Liver (tissue), 9 donors: ENCODE data around the gene KRT37. TPM values are rescaled to one million over a fixed set of nuclear protein-coding genes. Genes with fewer than 3 reads are reported as not detected.

Source experiments
- DNase-seq: peaks from one replicate; pipeline ENCODE4 v3.0.0-alpha.2; 2017; ENCODE audit warnings: low spot score
- H3K27ac ChIP-seq, 2 donors: one replicate each; pipeline ENCODE4 v1.7.0; 2013; ENCODE audit warnings: inconsistent platforms in 2 of 2, low read length in 2 of 2, control low read depth in 1 of 2, low read depth in 1 of 2, mild to moderate bottlenecking in 1 of 2
- H3K27me3 ChIP-seq, 4 donors: one replicate each; pipeline versions ENCODE4 v1.6.1 to v1.7.0; 2013; ENCODE audit warnings: low read length in 3 of 4, inconsistent platforms in 1 of 4, mild to moderate bottlenecking in 1 of 4, moderate library complexity in 1 of 4; ENCODE audit not compliant: control insufficient read depth in 4 of 4, insufficient read depth in 4 of 4
- H3K36me3 ChIP-seq, 4 donors: one replicate each; pipeline versions ENCODE4 v1.6.1 to v1.7.0; 2013; ENCODE audit warnings: low read length in 3 of 4, mild to moderate bottlenecking in 3 of 4, low read depth in 1 of 4, moderate library complexity in 1 of 4; ENCODE audit not compliant: control insufficient read depth in 4 of 4, insufficient read depth in 3 of 4
- H3K4me1 ChIP-seq, 4 donors: one replicate each; pipeline versions ENCODE4 v1.6.1 to v1.7.0; 2013; ENCODE audit warnings: low read length in 3 of 4, mild to moderate bottlenecking in 3 of 4, moderate library complexity in 1 of 4; ENCODE audit not compliant: control insufficient read depth in 4 of 4, insufficient read depth in 4 of 4
- H3K4me3 ChIP-seq, 3 donors: one replicate each; pipeline versions ENCODE4 v1.6.1 to v1.7.0; 2013; ENCODE audit warnings: low read length in 3 of 3, control low read depth in 1 of 3, low read depth in 1 of 3, mild to moderate bottlenecking in 1 of 3
- H3K9ac ChIP-seq, 2 donors: one replicate each; pipeline ENCODE4 v1.7.0; 2013; ENCODE audit warnings: low read length in 2 of 2, mild to moderate bottlenecking in 2 of 2, moderate library complexity in 2 of 2, control low read depth in 1 of 2, low read depth in 1 of 2
- H3K9me3 ChIP-seq, 4 donors: one replicate each; pipeline versions ENCODE4 v1.6.1 to v1.7.0; 2013; ENCODE audit warnings: low read length in 3 of 4; ENCODE audit not compliant: control insufficient read depth in 4 of 4
- EGR1 ChIP-seq, 2 donors: IDR thresholded peaks; 2 replicates each; pipeline ENCODE4 v1.6.1; 2016 to 2018; ENCODE audit warnings: antibody characterized with exemption in 2 of 2, low read depth in 2 of 2
- FOXA1 ChIP-seq: IDR thresholded peaks from 2 replicates; pipeline ENCODE4 v1.6.1; 2016; ENCODE audit warnings: antibody characterized with exemption
- FOXA2 ChIP-seq: IDR thresholded peaks from 2 replicates; pipeline ENCODE4 v1.6.1; 2016; ENCODE audit warnings: antibody characterized with exemption
- GABPA ChIP-seq, 2 donors: IDR thresholded peaks in 1 of 2; conservative IDR thresholded peaks in 1 of 2; 2 replicates each; pipeline ENCODE4 v1.6.1; 2016; ENCODE audit warnings: antibody characterized with exemption in 2 of 2, mild to moderate bottlenecking in 1 of 2, moderate library complexity in 1 of 2
- HNF4G ChIP-seq: IDR thresholded peaks from 2 replicates; pipeline ENCODE4 v1.6.1; 2016; ENCODE audit warnings: antibody characterized with exemption
- JUND ChIP-seq, 2 donors: IDR thresholded peaks; 2 replicates each; pipeline ENCODE4 v1.6.1; 2016; ENCODE audit warnings: antibody characterized with exemption in 2 of 2
- NR2F2 ChIP-seq: IDR thresholded peaks from 2 replicates; pipeline ENCODE4 v1.6.1; 2016; ENCODE audit warnings: antibody characterized with exemption
- RAD21 ChIP-seq, 2 donors: IDR thresholded peaks; 2 replicates each; pipeline ENCODE4 v1.6.1; 2016; ENCODE audit warnings: antibody characterized with exemption in 2 of 2, mild to moderate bottlenecking in 2 of 2
- RXRA ChIP-seq, 2 donors: IDR thresholded peaks; 2 replicates each; pipeline ENCODE4 v1.6.1; 2017 to 2018; ENCODE audit warnings: antibody characterized with exemption in 2 of 2, mild to moderate bottlenecking in 1 of 2
- SP1 ChIP-seq: IDR thresholded peaks from 2 replicates; pipeline ENCODE4 v1.6.1; 2018; ENCODE audit warnings: antibody characterized with exemption, mild to moderate bottlenecking
- TAF1 ChIP-seq: conservative IDR thresholded peaks from 2 replicates; pipeline ENCODE4 v1.6.1; 2016; ENCODE audit warnings: antibody characterized with exemption, mild to moderate bottlenecking
- YY1 ChIP-seq: IDR thresholded peaks from 2 replicates; pipeline ENCODE4 v1.6.1; 2016; ENCODE audit warnings: antibody characterized with exemption, mild to moderate bottlenecking
- WGBS: extraction: QIAGEN DNeasy Blood & Tissue Kit; methylation state at CpG from one replicate; pipeline ENCODE4 v1.1.7; 2013; 5-methylcytosine and 5-hydroxymethylcytosine counted together
- polyA plus RNA-seq, 2 donors: library from polyadenylated mRNA; stranded (reverse) in 1 of 2; unstranded in 1 of 2; fragments of 200-250 nt in 1 of 2; fragments of >200 nt in 1 of 2; fragmentation: Nextera tagmentation in 1 of 2; extraction: Ambion mirVana in 1 of 2; gene quantifications; one replicate each; pipeline versions ENCODE4 v1.2.1 to v1.2.3, GENCODE V29; 2013 to 2015
- total RNA-seq, 2 donors: library from RNA; depleted of rRNA; stranded (reverse); fragments of >200 nt; gene quantifications; one replicate each; pipeline ENCODE4 v1.2.3, GENCODE V29; 2014
- TF ChIP-seq, protein P1 (sequence below): IDR thresholded peaks from 2 replicates; pipeline ENCODE4 v1.6.1; 2016; ENCODE audit warnings: antibody characterized with exemption
- TF ChIP-seq, protein P2 (sequence below): IDR thresholded peaks from 2 replicates; pipeline ENCODE4 v1.6.1; 2016; ENCODE audit warnings: antibody characterized with exemption
- TF ChIP-seq, protein P3 (sequence below): IDR thresholded peaks from 2 replicates; pipeline ENCODE4 v1.6.1; 2016; ENCODE audit warnings: antibody characterized with exemption, mild to moderate bottlenecking
- TF ChIP-seq, protein P4 (sequence below): fragments of 150-350 bp; IDR thresholded peaks from 2 replicates; pipeline ENCODE4 v1.5.1; 2017; ENCODE audit warnings: improper control_type of control experiment, low read depth, low read length; ENCODE audit not compliant: missing input control
- TF ChIP-seq, protein P5 (sequence below): IDR thresholded peaks from 2 replicates; pipeline ENCODE4 v1.6.1; 2016; ENCODE audit warnings: antibody characterized with exemption
- donor health status: healthy.
- donor health status: healthy.
- donor health status: healthy.
- donor health status: healthy.
- donor health status: healthy.

KRT37 gene
- total and polyA plus RNA-seq, 4 donors, result not detected

DNA sequence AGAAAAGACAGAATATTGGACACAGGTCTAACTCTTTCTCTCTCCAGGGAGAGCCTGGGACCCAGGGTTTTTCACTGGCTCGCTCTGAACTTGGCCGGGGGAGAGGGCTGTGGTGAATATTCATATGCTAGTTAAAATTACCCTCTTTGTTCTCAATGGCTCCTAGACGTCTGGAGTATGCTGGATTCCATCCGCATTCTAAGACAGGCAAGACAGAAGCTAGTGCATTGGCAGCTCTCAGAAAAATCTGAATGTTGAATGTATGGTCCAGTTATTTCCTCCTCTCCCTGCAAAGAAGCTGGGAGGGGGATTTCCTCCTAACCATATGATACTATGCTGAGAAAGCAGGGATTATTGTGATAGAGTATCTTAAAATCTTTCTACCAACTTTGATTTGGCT, 36.7 kb downstream of the KRT37 start:
- Histone ChIP-seq H3K9ac (no peak overlapping the region), H3K4me3 (no peak overlapping the region), H3K4me1 (no peaks in the 10 kb centered on the region), H3K9me3 (peaks cover 0 to 2% (median 0%) of the 10 kb centered on the region in 4 donors), H3K27ac (no peak overlapping the region), H3K36me3 (no peaks in the 10 kb centered on the region), H3K27me3 (no peaks in the 10 kb centered on the region)
- no peak for DNase-seq
- 78% methylated on average over 4 of the region's 4 CpGs for WGBS
- TF ChIP-seq SP1 (no peak), HNF4G (no peak), EGR1 (IDR thresholded peaks at IDR 0.05; ENCODE audit: low read depth in 2 of 2) (no peak), RXRA (IDR thresholded peaks at IDR 0.05) (no peak), JUND (IDR thresholded peaks at IDR 0.05) (no peak), YY1 (no peak), RAD21 (IDR thresholded peaks at IDR 0.05) (no peak), GABPA (IDR thresholded peaks at IDR 0.05 in 1 of 2, conservative IDR thresholded peaks at IDR 0.05 in 1 of 2) (no peak)
- TF ChIP-seq, protein P1, sequence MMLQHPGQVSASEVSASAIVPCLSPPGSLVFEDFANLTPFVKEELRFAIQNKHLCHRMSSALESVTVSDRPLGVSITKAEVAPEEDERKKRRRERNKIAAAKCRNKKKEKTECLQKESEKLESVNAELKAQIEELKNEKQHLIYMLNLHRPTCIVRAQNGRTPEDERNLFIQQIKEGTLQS, result no peak
- TF ChIP-seq, protein P2, sequence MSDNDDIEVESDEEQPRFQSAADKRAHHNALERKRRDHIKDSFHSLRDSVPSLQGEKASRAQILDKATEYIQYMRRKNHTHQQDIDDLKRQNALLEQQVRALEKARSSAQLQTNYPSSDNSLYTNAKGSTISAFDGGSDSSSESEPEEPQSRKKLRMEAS, result no peak
- TF ChIP-seq, protein P3, sequence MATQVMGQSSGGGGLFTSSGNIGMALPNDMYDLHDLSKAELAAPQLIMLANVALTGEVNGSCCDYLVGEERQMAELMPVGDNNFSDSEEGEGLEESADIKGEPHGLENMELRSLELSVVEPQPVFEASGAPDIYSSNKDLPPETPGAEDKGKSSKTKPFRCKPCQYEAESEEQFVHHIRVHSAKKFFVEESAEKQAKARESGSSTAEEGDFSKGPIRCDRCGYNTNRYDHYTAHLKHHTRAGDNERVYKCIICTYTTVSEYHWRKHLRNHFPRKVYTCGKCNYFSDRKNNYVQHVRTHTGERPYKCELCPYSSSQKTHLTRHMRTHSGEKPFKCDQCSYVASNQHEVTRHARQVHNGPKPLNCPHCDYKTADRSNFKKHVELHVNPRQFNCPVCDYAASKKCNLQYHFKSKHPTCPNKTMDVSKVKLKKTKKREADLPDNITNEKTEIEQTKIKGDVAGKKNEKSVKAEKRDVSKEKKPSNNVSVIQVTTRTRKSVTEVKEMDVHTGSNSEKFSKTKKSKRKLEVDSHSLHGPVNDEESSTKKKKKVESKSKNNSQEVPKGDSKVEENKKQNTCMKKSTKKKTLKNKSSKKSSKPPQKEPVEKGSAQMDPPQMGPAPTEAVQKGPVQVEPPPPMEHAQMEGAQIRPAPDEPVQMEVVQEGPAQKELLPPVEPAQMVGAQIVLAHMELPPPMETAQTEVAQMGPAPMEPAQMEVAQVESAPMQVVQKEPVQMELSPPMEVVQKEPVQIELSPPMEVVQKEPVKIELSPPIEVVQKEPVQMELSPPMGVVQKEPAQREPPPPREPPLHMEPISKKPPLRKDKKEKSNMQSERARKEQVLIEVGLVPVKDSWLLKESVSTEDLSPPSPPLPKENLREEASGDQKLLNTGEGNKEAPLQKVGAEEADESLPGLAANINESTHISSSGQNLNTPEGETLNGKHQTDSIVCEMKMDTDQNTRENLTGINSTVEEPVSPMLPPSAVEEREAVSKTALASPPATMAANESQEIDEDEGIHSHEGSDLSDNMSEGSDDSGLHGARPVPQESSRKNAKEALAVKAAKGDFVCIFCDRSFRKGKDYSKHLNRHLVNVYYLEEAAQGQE, result no peak
- TF ChIP-seq, protein P4, sequence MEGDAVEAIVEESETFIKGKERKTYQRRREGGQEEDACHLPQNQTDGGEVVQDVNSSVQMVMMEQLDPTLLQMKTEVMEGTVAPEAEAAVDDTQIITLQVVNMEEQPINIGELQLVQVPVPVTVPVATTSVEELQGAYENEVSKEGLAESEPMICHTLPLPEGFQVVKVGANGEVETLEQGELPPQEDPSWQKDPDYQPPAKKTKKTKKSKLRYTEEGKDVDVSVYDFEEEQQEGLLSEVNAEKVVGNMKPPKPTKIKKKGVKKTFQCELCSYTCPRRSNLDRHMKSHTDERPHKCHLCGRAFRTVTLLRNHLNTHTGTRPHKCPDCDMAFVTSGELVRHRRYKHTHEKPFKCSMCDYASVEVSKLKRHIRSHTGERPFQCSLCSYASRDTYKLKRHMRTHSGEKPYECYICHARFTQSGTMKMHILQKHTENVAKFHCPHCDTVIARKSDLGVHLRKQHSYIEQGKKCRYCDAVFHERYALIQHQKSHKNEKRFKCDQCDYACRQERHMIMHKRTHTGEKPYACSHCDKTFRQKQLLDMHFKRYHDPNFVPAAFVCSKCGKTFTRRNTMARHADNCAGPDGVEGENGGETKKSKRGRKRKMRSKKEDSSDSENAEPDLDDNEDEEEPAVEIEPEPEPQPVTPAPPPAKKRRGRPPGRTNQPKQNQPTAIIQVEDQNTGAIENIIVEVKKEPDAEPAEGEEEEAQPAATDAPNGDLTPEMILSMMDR, result no peak

DNA sequence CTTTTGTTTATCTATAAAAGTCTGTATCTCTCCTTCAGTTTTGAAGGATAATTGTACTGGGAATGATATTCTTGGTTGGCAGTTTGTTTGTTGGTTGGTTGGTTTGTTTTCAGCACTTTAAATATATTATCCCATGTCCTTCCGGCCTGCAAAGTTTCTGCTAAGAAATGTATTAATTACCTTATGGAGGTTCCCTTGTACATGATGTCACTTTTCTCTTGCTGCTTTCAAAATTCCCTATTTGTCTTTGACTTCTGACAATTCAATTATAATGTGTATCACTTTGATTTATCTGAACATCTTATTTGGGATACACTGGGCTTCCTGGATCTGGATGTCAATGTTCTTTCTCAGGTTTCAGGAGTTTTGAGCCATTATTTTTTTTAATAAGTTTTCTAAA, 38.2 kb downstream of the KRT37 start:
- no peaks in the 10 kb centered on the region for H3K4me1 ChIP-seq
- H3K27me3 ChIP-seq, result peaks cover 0 to under 1% (median 0%) of the 10 kb centered on the region in 4 donors
- H3K9ac ChIP-seq, result no peak overlapping the region
- TF ChIP-seq TAF1, result no peak
- TF ChIP-seq, protein P2, result no peak
- TF ChIP-seq, protein P5, sequence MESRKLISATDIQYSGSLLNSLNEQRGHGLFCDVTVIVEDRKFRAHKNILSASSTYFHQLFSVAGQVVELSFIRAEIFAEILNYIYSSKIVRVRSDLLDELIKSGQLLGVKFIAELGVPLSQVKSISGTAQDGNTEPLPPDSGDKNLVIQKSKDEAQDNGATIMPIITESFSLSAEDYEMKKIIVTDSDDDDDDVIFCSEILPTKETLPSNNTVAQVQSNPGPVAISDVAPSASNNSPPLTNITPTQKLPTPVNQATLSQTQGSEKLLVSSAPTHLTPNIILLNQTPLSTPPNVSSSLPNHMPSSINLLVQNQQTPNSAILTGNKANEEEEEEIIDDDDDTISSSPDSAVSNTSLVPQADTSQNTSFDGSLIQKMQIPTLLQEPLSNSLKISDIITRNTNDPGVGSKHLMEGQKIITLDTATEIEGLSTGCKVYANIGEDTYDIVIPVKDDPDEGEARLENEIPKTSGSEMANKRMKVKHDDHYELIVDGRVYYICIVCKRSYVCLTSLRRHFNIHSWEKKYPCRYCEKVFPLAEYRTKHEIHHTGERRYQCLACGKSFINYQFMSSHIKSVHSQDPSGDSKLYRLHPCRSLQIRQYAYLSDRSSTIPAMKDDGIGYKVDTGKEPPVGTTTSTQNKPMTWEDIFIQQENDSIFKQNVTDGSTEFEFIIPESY, result no peak
- TF ChIP-seq, protein P1, result no peak
- no peak for TF ChIP-seq YY1
- no peak for TF ChIP-seq EGR1 (IDR thresholded peaks at IDR 0.05; ENCODE audit: low read depth in 2 of 2)
- TF ChIP-seq FOXA2, result no peak
- no peak for TF ChIP-seq SP1
- no peak for TF ChIP-seq NR2F2
- TF ChIP-seq HNF4G, result no peak
- TF ChIP-seq FOXA1, result no peak
- no peak for TF ChIP-seq RXRA (IDR thresholded peaks at IDR 0.05)
- TF ChIP-seq JUND (IDR thresholded peaks at IDR 0.05), result no peak
- no peak for TF ChIP-seq RAD21 (IDR thresholded peaks at IDR 0.05)
- H3K9me3 ChIP-seq, result peaks cover 0 to 2% (median 0%) of the 10 kb centered on the region in 4 donors
- WGBS, result 95% methylated on average over 1 of the region's 1 CpG
- H3K4me3 ChIP-seq, result no peak overlapping the region
- H3K27ac ChIP-seq, result no peak overlapping the region
- no peaks in the 10 kb centered on the region for H3K36me3 ChIP-seq
- no peak for DNase-seq
